A673 (cell line): Measurements from ENCODE around the gene CNNM3.

Experiments used
- CTCF ChIP-seq: fragments of 300-800, 200-600 bp; sonication (generic); conservative IDR thresholded peaks from 2 replicates; pipeline ENCODE4 v1.5.1; 2017; ENCODE audit warnings: low read depth, mild to moderate bottlenecking, antibody characterized with exemption, low read length, moderate library complexity, mixed read lengths
- EZH2 ChIP-seq: fragments of 200-600 bp; sonication (generic); IDR thresholded peaks from 2 replicates; pipeline ENCODE4 v1.6.1; 2017; ENCODE audit warnings: borderline replicate concordance, low read depth, mild to moderate bottlenecking, mixed read lengths, antibody characterized with exemption, low read length; ENCODE audit not compliant: poor library complexity, severe bottlenecking

GRCh38 chr2:96775160-96775559 lies 40.9 kb upstream of the CNNM3 start:
- TF ChIP-seq CTCF = no peak
- no peak for TF ChIP-seq EZH2
